ENCODE data around the gene ABCD4. TPM values are rescaled to one million over a fixed set of nuclear protein-coding genes. Genes with fewer than 3 reads are reported as not detected.

Gene ABCD4
- polyA plus RNA-seq, 1 of the 3 experiments (the other 2 are of a cell fraction) = 37.0 TPM

DNA sequence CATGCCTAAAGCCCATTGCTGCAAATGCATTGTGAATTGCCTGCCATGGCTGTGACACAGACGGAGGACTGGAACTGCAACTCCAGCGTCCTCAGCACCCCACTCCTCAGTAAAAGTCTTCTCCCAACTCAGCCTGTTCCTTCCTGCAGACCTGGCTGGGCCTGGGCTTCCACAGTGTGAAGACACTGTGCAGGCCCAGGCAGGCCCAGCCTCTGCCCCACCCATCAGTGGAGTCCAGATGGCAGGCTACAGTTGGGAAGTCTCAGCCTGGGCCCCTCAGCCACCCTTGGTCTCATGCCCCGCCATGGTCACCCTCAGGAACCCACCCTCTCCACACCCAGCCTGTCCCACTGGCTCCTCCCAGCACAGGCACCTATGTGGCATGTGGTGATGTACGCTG is 41.4 kb downstream of the ABCD4 start:
- 59% methylated on average over 4 of the region's 4 CpGs for WGBS (ENCODE audit: low lambda C conversion rate)
- TF ChIP-seq EP300 (IDR thresholded peaks at IDR 0.05; ENCODE audit: borderline replicate concordance in 1 of 2, low read depth in 1 of 2, low read length in 1 of 2) = no peak
- TF ChIP-seq NRF1 (IDR thresholded peaks at IDR 0.05; ENCODE audit: low read depth, low read length) = no peak
- no peak for TF ChIP-seq YY1 (IDR thresholded peaks at IDR 0.05; ENCODE audit: low read depth)
- no peak for TF ChIP-seq RAD21 (IDR thresholded peaks at IDR 0.05; ENCODE audit: low read length)
- no peak for TF ChIP-seq SMC3 (IDR thresholded peaks at IDR 0.05; ENCODE audit: low read depth, low read length)
- no peak for TF ChIP-seq RXRA (IDR thresholded peaks at IDR 0.05; ENCODE audit: borderline replicate concordance, low read depth)
- TF ChIP-seq, protein P1, sequence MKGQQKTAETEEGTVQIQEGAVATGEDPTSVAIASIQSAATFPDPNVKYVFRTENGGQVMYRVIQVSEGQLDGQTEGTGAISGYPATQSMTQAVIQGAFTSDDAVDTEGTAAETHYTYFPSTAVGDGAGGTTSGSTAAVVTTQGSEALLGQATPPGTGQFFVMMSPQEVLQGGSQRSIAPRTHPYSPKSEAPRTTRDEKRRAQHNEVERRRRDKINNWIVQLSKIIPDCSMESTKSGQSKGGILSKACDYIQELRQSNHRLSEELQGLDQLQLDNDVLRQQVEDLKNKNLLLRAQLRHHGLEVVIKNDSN (IDR thresholded peaks at IDR 0.05; ENCODE audit: borderline replicate concordance, low read depth) = no peak
- Histone ChIP-seq H4K20me1 (ENCODE audit: insufficient read depth) (no peaks in the 10 kb centered on the region), H3K4me1 (ENCODE audit: control insufficient read depth in 1 of 2, insufficient read depth in 2 of 2, low read depth in 1 of 2, low read length in 1 of 2) (peaks cover 0 to 12% of the 10 kb centered on the region in 2 experiments; a peak in 1 of 4 replicates), H3K9me2 (no peaks in the 10 kb centered on the region), H3F3A (replicated peaks; ENCODE audit: insufficient read depth) (no peaks in the 10 kb centered on the region), H3K79me2 (ENCODE audit: insufficient read depth) (no peaks in the 10 kb centered on the region), H2AFZ (ENCODE audit: low read depth) (no peak overlapping the region), H3K9me3 (no peaks in the 10 kb centered on the region), H3K36me3 (replicated peaks in 1 of 2; ENCODE audit: control insufficient read depth in 1 of 2, insufficient read depth in 2 of 2, low read length in 1 of 2) (no peaks in the 10 kb centered on the region), H3K27ac (ENCODE audit: low read depth in 2 of 2, low read length in 1 of 2) (no peak overlapping the region), H3K9ac (no peak overlapping the region), H3K4me2 (no peak overlapping the region), H3K27me3 (ENCODE audit: insufficient read depth) (peaks cover 25% of the 10 kb centered on the region), H3K4me3 (ENCODE audit: low read depth in 2 of 2, low read length in 1 of 2) (no peak overlapping the region)
- DNase-seq = no peak
- ChIA-PET POLR2A (no interaction called here), CTCF (interaction anchor here (1.8 kb wide), 1 partner anchor 10 kb away, joined by 7 read pairs; no protein-coding TSS in a partner anchor)

DNA sequence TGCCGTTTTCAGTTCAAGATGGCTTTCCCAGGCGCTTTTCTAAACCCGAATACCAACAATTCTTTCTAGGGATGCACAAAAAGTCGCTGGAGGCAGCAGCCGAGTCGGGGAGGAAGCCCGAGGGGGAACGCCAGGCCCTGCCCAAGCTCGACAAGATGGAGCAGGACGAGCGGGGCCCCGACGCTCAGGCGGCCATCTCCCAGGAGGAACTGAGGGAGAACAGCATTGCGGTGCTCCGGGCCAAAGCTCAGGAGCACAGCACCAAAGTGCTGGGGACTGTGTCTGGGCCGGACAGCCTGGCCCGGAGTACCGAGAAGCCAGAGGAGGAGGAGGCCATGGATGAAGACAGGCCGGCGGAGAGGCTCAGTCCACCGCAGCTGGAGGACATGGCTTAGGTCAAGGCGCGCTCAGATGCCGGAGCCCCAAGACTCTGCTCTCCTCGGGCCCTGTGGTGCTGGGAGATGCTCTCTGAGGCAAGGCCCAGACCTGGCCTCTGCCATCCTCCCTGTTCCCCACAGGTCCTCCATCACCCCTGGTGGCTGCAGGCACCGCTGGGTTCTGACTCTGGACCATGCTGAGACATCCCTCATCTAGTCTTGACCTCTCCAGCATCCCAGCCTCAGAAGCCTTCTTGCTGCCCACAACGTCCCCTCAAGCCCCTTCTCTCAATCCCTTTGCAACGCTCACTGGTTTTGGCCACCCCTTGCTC is 42.1 kb downstream of the ABCD4 start:
- ChIA-PET CTCF (interaction anchor here (1.8 kb wide), 1 partner anchor 9 kb away, joined by 7 read pairs; no protein-coding TSS in a partner anchor), POLR2A (no interaction called here)
- H3K27ac ChIP-seq (ENCODE audit: low read depth in 2 of 2, low read length in 1 of 2) = no peak overlapping the region
- H3K9me2 ChIP-seq = no peaks in the 10 kb centered on the region
- no peaks in the 10 kb centered on the region for H3K36me3 ChIP-seq (replicated peaks in 1 of 2; ENCODE audit: control insufficient read depth in 1 of 2, insufficient read depth in 2 of 2, low read length in 1 of 2)
- H3F3A ChIP-seq (replicated peaks; ENCODE audit: insufficient read depth) = no peaks in the 10 kb centered on the region
- no peak overlapping the region for H3K4me2 ChIP-seq
- DNase-seq = no peak
- no peak overlapping the region for H3K4me3 ChIP-seq (ENCODE audit: low read depth in 2 of 2, low read length in 1 of 2)
- H3K4me1 ChIP-seq (ENCODE audit: control insufficient read depth in 1 of 2, insufficient read depth in 2 of 2, low read depth in 1 of 2, low read length in 1 of 2) = peaks cover 0 to 12% of the 10 kb centered on the region in 2 experiments; a peak in 1 of 4 replicates
- no peak overlapping the region for H3K9ac ChIP-seq
- H2AFZ ChIP-seq (ENCODE audit: low read depth) = no peak overlapping the region
- no peaks in the 10 kb centered on the region for H3K9me3 ChIP-seq
- TF ChIP-seq POLR2AphosphoS5 (IDR thresholded peaks at IDR 0.05; ENCODE audit: low read depth, low read length) = no peak
- TF ChIP-seq JUND (IDR thresholded peaks at IDR 0.05) = no peak
- no peak for TF ChIP-seq NRF1 (IDR thresholded peaks at IDR 0.05; ENCODE audit: low read depth, low read length)
- no peak for TF ChIP-seq TAF1 (IDR thresholded peaks at IDR 0.05; ENCODE audit: borderline replicate concordance, low read depth, low read length)
- no peak for TF ChIP-seq RXRA (IDR thresholded peaks at IDR 0.05; ENCODE audit: borderline replicate concordance, low read depth)
- no peak for TF ChIP-seq YY1 (IDR thresholded peaks at IDR 0.05; ENCODE audit: low read depth)
- no peak for TF ChIP-seq FOXJ3 (CRISPR knock-in tag; IDR thresholded peaks at IDR 0.05)
- TF ChIP-seq, protein P2, sequence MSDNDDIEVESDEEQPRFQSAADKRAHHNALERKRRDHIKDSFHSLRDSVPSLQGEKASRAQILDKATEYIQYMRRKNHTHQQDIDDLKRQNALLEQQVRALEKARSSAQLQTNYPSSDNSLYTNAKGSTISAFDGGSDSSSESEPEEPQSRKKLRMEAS (IDR thresholded peaks at IDR 0.05; ENCODE audit: low read depth) = no peak
- TF ChIP-seq, protein P3, sequence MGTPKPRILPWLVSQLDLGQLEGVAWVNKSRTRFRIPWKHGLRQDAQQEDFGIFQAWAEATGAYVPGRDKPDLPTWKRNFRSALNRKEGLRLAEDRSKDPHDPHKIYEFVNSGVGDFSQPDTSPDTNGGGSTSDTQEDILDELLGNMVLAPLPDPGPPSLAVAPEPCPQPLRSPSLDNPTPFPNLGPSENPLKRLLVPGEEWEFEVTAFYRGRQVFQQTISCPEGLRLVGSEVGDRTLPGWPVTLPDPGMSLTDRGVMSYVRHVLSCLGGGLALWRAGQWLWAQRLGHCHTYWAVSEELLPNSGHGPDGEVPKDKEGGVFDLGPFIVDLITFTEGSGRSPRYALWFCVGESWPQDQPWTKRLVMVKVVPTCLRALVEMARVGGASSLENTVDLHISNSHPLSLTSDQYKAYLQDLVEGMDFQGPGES (IDR thresholded peaks at IDR 0.05; ENCODE audit: low read depth, low read length) = no peak
- TF ChIP-seq EZH2phosphoT487 (IDR thresholded peaks at IDR 0.05; ENCODE audit: borderline replicate concordance, low read depth) = no peak
- TF ChIP-seq, protein P4, sequence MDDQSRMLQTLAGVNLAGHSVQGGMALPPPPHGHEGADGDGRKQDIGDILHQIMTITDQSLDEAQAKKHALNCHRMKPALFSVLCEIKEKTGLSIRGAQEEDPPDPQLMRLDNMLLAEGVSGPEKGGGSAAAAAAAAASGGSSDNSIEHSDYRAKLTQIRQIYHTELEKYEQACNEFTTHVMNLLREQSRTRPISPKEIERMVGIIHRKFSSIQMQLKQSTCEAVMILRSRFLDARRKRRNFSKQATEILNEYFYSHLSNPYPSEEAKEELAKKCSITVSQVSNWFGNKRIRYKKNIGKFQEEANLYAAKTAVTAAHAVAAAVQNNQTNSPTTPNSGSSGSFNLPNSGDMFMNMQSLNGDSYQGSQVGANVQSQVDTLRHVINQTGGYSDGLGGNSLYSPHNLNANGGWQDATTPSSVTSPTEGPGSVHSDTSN (IDR thresholded peaks at IDR 0.05) = no peak
- no peak for TF ChIP-seq GATA2 (CRISPR knock-in tag; IDR thresholded peaks at IDR 0.05)
- TF ChIP-seq, protein P5, sequence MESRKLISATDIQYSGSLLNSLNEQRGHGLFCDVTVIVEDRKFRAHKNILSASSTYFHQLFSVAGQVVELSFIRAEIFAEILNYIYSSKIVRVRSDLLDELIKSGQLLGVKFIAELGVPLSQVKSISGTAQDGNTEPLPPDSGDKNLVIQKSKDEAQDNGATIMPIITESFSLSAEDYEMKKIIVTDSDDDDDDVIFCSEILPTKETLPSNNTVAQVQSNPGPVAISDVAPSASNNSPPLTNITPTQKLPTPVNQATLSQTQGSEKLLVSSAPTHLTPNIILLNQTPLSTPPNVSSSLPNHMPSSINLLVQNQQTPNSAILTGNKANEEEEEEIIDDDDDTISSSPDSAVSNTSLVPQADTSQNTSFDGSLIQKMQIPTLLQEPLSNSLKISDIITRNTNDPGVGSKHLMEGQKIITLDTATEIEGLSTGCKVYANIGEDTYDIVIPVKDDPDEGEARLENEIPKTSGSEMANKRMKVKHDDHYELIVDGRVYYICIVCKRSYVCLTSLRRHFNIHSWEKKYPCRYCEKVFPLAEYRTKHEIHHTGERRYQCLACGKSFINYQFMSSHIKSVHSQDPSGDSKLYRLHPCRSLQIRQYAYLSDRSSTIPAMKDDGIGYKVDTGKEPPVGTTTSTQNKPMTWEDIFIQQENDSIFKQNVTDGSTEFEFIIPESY (IDR thresholded peaks at IDR 0.05; ENCODE audit: borderline replicate concordance, low read depth) = no peak
- TF ChIP-seq, protein P6, sequence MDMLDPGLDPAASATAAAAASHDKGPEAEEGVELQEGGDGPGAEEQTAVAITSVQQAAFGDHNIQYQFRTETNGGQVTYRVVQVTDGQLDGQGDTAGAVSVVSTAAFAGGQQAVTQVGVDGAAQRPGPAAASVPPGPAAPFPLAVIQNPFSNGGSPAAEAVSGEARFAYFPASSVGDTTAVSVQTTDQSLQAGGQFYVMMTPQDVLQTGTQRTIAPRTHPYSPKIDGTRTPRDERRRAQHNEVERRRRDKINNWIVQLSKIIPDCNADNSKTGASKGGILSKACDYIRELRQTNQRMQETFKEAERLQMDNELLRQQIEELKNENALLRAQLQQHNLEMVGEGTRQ (IDR thresholded peaks at IDR 0.05; ENCODE audit: borderline replicate concordance, low read depth, low read length) = no peak
- TF ChIP-seq FOSL2 (IDR thresholded peaks at IDR 0.05; ENCODE audit: borderline replicate concordance, low read depth) = no peak
- TF ChIP-seq RFX5 (IDR thresholded peaks at IDR 0.05; ENCODE audit: low read length) = no peak
- TF ChIP-seq FOXM1 (IDR thresholded peaks at IDR 0.05; ENCODE audit: low read depth) = no peak
- H4K20me1 ChIP-seq (ENCODE audit: insufficient read depth) = no peaks in the 10 kb centered on the region
- peaks cover 25% of the 10 kb centered on the region for H3K27me3 ChIP-seq (ENCODE audit: insufficient read depth)
- H3K79me2 ChIP-seq (ENCODE audit: insufficient read depth) = no peaks in the 10 kb centered on the region
- WGBS (ENCODE audit: low lambda C conversion rate) = 85% methylated on average over 17 of the region's 29 CpGs

Measured in SK-N-SH (cell line).